BLaER1 (cell line): ENCODE measurements around the gene UBR3.

Experiments
- H3K27ac ChIP-seq: shearing (Covaris generic); formaldehyde crosslinking; 2 replicates; pipeline ENCODE4 v1.8.1; 2022
- H3K27me3 ChIP-seq: shearing (Covaris generic); formaldehyde crosslinking; 2 replicates; pipeline ENCODE4 v1.8.1; 2022
- H3K36me3 ChIP-seq: shearing (Covaris generic); formaldehyde crosslinking; 2 replicates; pipeline ENCODE4 v1.8.1; 2022
- H3K4me1 ChIP-seq: shearing (Covaris generic); formaldehyde crosslinking; 2 replicates; pipeline ENCODE4 v1.8.1; 2022
- H3K4me2 ChIP-seq: shearing (Covaris generic); formaldehyde crosslinking; 2 replicates; pipeline ENCODE4 v1.8.1; 2022
- H3K4me3 ChIP-seq: shearing (Covaris generic); formaldehyde crosslinking; 2 replicates; pipeline ENCODE4 v1.8.1; 2022
- H3K9ac ChIP-seq: shearing (Covaris generic); formaldehyde crosslinking; 2 replicates; pipeline ENCODE4 v1.8.1; 2022
- H3K9me3 ChIP-seq: shearing (Covaris generic); formaldehyde crosslinking; 2 replicates; pipeline ENCODE4 v1.8.1; 2022
- H4K20me1 ChIP-seq: shearing (Covaris generic); formaldehyde crosslinking; 2 replicates; pipeline ENCODE4 v1.8.1; 2022
- Cebpa-rat ChIP-seq: shearing (Covaris generic); IDR thresholded peaks from 2 replicates; pipeline ENCODE4 v1.8.1; 2022

UBR3 gene

DNA sequence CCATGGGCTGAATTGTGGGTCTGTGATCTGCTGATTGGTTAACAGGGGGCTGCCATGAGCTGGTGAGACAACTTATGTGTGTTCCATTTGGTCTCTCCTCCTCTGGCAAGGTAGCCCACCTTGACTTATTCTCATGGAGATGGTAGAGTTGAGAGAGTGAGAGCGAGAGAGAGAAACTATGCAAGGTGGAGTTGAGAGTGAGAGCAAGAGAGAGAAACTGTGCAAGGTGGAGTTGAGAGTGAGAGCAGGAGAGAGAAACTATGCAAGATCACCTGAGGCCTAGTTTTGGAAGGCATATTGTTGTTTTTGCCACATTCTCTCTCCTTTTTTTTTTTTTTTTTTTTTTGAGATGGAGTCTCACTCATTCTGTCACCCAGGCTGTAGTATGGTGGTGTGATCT, 155.7 kb downstream of the UBR3 start:
- H3K4me2 ChIP-seq: no peak overlapping the region
- peaks cover 15% of the 10 kb centered on the region for H3K4me1 ChIP-seq
- H3K36me3 ChIP-seq: peaks cover 19% of the 10 kb centered on the region
- H3K9ac ChIP-seq: no peak overlapping the region
- H3K9me3 ChIP-seq: no peaks in the 10 kb centered on the region
- no peaks in the 10 kb centered on the region for H4K20me1 ChIP-seq
- H3K4me3 ChIP-seq: no peak overlapping the region
- TF ChIP-seq Cebpa-rat: no peak
- no peaks in the 10 kb centered on the region for H3K27me3 ChIP-seq
- H3K27ac ChIP-seq: no peak overlapping the region

- TF ChIP-seq Cebpa-rat: no peak
- Histone ChIP-seq H3K36me3 (peaks cover 13% of the 10 kb centered on the region), H3K27ac (no peak overlapping the region), H3K4me3 (no peak overlapping the region), H3K9me3 (no peaks in the 10 kb centered on the region), H4K20me1 (no peaks in the 10 kb centered on the region), H3K4me1 (peaks cover 15% of the 10 kb centered on the region), H3K9ac (no peak overlapping the region), H3K27me3 (no peaks in the 10 kb centered on the region), H3K4me2 (no peak overlapping the region)
These were observed 156.3 kb downstream of the UBR3 start for GRCh38 chr2:169983506-169983905.

DNA sequence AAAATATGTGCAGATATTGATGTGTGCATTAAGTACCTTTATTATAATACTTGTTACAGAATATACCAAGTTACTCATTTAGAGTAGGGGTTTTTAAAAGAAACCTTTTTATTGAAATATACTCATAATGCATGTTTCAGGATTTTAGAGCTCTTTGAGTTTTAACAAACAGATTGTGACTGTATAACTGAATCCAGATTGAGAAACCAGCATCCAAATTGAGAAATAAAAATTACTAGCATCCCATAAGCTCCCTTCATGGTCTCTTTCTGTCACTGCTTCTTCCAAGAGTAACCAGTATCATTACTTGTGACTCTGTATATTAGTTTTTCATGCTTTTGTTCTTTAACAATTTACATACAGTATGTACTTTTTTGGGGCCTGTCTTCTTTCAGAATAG, 156.9 kb downstream of the UBR3 start:
- no peak overlapping the region for H3K27ac ChIP-seq
- H3K9me3 ChIP-seq: no peaks in the 10 kb centered on the region
- H3K4me2 ChIP-seq: no peak overlapping the region
- H3K4me3 ChIP-seq: no peak overlapping the region
- no peaks in the 10 kb centered on the region for H4K20me1 ChIP-seq
- TF ChIP-seq Cebpa-rat: no peak
- H3K9ac ChIP-seq: no peak overlapping the region
- H3K27me3 ChIP-seq: no peaks in the 10 kb centered on the region
- H3K4me1 ChIP-seq: peaks cover 15% of the 10 kb centered on the region
- peaks cover 11% of the 10 kb centered on the region for H3K36me3 ChIP-seq

DNA sequence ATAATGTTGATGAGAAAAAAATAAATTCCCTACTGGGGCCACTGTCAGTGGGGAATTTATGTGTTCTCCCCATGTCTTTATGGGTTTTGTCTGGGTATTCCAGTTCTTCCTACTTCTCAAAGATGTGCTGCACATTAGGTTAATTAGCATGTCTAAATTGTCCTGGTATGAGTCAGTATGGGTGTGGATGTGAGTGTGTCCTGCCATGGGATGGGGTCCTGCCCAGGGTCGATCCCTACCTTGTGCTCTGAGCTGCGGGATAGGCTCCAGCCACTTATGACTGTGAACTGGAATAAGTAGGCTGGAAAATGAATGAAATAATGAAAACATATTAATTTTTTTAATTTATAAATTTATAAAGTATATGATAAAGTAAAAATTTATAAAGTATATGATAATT, 167.5 kb downstream of the UBR3 start:
- no peak overlapping the region for H3K27ac ChIP-seq
- H3K9me3 ChIP-seq: peaks cover 26% of the 10 kb centered on the region
- no peaks in the 10 kb centered on the region for H4K20me1 ChIP-seq
- H3K4me2 ChIP-seq: no peak overlapping the region
- H3K27me3 ChIP-seq: no peaks in the 10 kb centered on the region
- no peak overlapping the region for H3K4me3 ChIP-seq
- no peak for TF ChIP-seq Cebpa-rat
- no peaks in the 10 kb centered on the region for H3K4me1 ChIP-seq
- H3K9ac ChIP-seq: no peak overlapping the region
- H3K36me3 ChIP-seq: peaks cover 24% of the 10 kb centered on the region

DNA sequence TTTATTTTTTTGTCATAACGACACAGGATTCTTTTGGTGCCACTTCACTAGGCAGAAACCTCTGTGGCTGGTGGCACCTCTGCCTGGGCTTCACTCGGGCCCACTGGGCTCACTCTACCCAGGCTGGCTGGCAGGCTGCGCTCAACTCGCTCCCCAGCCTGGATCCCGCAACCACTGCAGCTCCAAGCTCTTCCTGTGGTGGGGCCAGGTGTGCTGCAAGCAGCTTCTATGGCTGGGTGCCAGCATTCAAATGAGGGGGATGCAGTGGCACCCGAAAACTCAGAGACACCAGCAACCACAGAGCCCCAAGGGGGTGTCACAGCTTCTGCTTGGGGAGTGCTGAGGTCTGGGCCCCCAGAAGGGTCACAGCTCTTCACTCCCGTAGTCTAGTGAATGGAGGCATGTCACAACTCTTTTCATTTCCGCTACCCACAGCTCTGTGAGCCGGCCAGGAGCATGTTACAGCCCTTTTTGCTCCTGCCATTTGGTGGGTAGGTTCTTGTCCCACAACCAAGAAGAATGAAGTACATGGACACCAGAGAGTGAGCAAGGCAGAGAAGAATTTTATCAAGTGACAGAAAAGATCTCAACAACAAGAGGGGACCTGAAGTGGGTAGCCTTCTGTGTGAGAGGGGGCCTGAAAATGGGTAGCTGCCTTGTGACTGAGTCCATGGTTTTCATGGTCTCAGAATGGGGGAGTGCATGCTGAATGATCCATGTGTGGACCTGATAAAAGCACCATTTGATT, 170.1 kb downstream of the UBR3 start:
- Histone ChIP-seq H3K27me3 (no peaks in the 10 kb centered on the region), H3K4me1 (no peaks in the 10 kb centered on the region), H3K9me3 (peaks cover 26% of the 10 kb centered on the region), H3K9ac (no peak overlapping the region), H3K4me2 (no peak overlapping the region), H3K4me3 (0 out of 2 replicates have a peak overlapping the region, but pooled peaks have one; percentile 20), H3K36me3 (peaks cover 36% of the 10 kb centered on the region), H3K27ac (no peak overlapping the region), H4K20me1 (no peaks in the 10 kb centered on the region)
- no peak for TF ChIP-seq Cebpa-rat

DNA sequence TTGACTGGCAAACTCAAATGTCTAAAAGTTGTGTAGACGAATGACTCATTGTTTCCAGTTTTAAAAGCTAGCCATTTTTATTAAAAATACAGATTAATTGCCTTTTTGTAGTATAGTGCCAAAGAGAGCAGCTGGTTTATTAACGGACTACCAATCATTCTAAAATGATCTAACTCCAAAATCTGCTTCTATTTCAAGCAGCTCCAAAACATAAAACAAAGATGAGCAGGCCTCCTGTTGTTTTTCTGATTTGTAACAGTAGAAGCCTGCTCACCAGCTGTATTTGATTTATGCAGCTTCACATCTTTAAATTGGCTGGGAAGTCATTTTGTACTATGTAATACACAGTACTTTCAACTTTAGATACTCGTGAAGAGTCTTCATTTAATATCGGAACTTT, 171.8 kb downstream of the UBR3 start:
- Histone ChIP-seq H3K27ac (no peak overlapping the region), H3K9me3 (peaks cover 26% of the 10 kb centered on the region), H3K4me2 (no peak overlapping the region), H3K9ac (no peak overlapping the region), H3K4me1 (no peaks in the 10 kb centered on the region), H3K36me3 (peaks cover 54% of the 10 kb centered on the region), H4K20me1 (no peaks in the 10 kb centered on the region), H3K4me3 (no peak overlapping the region), H3K27me3 (no peaks in the 10 kb centered on the region)
- no peak for TF ChIP-seq Cebpa-rat

DNA sequence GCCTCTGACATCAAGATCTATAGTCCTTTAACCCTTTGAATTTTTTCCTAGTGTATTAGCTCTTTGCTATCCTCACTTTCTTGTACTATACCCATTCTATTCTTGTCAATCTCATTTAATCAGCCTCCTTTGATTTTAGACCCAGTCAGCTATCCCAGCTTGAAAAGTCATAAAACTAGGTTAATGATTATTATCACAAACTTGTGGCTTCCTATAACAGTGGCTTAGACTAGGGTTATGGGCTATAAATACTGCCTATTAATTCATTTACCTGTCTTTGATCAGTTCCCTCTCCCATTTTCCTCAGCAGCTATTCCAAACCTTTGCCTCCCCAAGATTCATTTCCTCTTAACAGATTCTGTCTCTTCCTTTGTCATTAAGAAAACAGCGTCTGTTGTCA, 174.8 kb downstream of the UBR3 start:
- no peaks in the 10 kb centered on the region for H4K20me1 ChIP-seq

GRCh38 chr2:170005702-170006101, 178.4 kb downstream of the UBR3 start:
- Histone ChIP-seq H4K20me1 (no peaks in the 10 kb centered on the region), H3K36me3 (peaks cover 54% of the 10 kb centered on the region), H3K27me3 (no peaks in the 10 kb centered on the region), H3K4me1 (no peaks in the 10 kb centered on the region), H3K9me3 (no peaks in the 10 kb centered on the region), H3K4me2 (no peak overlapping the region), H3K4me3 (no peak overlapping the region), H3K27ac (no peak overlapping the region), H3K9ac (no peak overlapping the region)
- TF ChIP-seq Cebpa-rat: no peak

More for the DNA sequence above, 174.8 kb downstream of the UBR3 start:
- no peaks in the 10 kb centered on the region for H3K4me1 ChIP-seq
- no peak overlapping the region for H3K9ac ChIP-seq
- peaks cover 57% of the 10 kb centered on the region for H3K36me3 ChIP-seq
- peaks cover 14% of the 10 kb centered on the region for H3K9me3 ChIP-seq
- no peak overlapping the region for H3K4me3 ChIP-seq
- H3K27ac ChIP-seq: no peak overlapping the region
- H3K27me3 ChIP-seq: no peaks in the 10 kb centered on the region
- no peak for TF ChIP-seq Cebpa-rat
- H3K4me2 ChIP-seq: no peak overlapping the region

DNA sequence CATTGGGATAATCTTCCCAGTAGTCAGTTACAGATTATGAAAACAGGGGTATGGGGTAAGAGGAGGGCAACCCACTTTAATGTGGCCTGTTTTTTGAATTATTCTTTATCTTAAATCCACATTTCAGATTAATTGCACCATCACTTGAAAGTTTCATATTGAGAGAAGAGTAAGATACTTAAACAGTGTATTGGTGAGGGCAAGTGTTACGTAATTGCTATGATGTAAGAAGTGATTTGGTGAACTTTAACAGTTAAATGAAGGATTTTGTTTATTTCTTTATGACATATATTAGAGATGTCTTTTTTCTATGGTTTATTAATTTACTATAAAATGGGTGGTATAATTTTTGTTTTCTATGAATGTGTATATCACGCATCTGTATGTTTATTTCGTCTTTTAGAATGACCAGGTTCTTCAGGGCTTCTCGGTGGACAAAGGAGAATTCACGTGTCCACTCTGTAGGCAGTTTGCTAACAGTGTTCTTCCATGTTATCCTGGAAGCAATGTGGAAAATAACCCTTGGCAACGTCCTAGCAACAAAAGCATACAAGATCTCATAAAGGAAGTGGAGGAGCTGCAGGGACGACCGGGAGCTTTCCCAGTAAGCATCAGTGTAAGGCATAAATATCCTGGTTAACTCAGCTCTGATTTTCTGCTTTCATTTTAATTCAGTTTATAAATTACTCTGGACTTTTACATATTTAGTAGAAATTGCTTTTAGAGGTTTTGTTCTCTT, 179.5 kb downstream of the UBR3 start:
- Histone ChIP-seq H3K4me1 (no peaks in the 10 kb centered on the region), H3K27me3 (no peaks in the 10 kb centered on the region), H3K4me3 (no peak overlapping the region), H3K36me3 (peaks cover 48% of the 10 kb centered on the region), H3K4me2 (no peak overlapping the region), H3K9ac (no peak overlapping the region), H3K27ac (no peak overlapping the region), H4K20me1 (no peaks in the 10 kb centered on the region), H3K9me3 (no peaks in the 10 kb centered on the region)
- TF ChIP-seq Cebpa-rat: no peak

- Histone ChIP-seq H3K27ac (no peak overlapping the region), H3K4me3 (no peak overlapping the region), H3K36me3 (peaks cover 30% of the 10 kb centered on the region), H4K20me1 (no peaks in the 10 kb centered on the region), H3K27me3 (no peaks in the 10 kb centered on the region), H3K4me1 (no peaks in the 10 kb centered on the region), H3K9ac (no peak overlapping the region), H3K4me2 (no peak overlapping the region), H3K9me3 (no peaks in the 10 kb centered on the region)
- no peak for TF ChIP-seq Cebpa-rat
These were observed 182.0 kb downstream of the UBR3 start for GRCh38 chr2:170009209-170009608.
